Measurements from ENCODE around the gene ZSCAN5A.
A peak's percentile ranks its signal among the peaks of the same experiment; 100 is the strongest.
"Not testable (repeated sequence)": the region's sequence is repeated elsewhere in the genome, so short reads cannot be mapped to it uniquely, and the experiment has no call there.

The ZSCAN5A gene

DNA sequence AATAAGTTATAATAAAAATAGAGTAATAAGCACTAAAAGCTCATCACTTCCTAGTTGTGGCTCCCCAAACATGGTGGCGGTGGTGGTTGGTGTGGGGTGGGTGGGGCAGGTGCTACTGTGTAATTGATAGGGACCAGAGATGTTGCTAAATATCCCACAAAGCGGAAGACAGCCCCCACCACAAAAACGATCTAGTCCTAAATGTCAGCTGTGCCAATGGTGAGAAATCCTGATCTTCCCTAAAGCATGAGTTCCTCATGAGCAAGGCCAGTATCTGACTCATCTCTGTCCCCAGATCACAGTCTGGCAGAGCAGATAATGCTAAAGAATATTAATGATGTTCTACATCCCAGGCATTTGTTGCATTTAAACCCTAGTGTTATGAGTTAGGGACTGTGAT, 44.0 kb downstream of the ZSCAN5A start:
- DNase-seq = no peak

DNA sequence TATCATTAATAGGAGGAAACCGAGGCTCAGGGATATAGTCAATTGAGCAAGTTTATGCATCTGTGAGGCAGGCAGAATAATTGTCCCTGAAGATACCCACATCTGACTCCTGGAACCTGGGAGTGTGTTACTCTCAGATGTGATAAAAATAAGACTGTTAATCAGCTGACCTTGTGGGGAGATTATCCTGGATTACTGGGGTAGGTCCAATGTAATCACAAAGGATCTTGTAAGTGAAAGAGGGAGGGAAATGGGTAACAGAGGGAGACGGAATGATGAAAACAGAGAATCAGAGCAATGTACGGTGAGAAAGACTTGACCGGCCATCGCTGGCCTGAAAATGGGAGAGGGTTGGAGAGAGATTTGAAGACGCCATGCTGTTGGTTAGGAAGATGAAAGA, 45.3 kb downstream of the ZSCAN5A start:
- no peak for DNase-seq

DNA sequence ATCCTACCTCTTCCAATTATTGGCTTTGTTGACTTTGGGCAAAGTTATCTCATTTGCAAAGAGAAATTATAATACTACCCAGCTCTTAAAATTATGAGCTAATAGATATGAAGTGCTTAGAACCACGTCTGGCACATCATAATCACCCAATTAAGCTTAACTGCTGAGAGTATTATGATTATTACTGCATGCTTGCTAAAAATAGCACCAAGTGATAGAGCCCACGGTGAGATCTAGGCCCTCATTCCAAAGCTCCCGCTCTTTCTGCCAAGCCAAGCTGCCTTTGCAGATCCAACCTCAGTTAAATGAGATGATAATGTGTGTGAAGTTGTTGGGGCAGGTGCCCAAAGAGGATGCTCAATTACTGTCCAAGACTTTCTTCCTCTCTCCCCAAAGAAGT, 48.6 kb downstream of the ZSCAN5A start:
- no peak for DNase-seq

DNA sequence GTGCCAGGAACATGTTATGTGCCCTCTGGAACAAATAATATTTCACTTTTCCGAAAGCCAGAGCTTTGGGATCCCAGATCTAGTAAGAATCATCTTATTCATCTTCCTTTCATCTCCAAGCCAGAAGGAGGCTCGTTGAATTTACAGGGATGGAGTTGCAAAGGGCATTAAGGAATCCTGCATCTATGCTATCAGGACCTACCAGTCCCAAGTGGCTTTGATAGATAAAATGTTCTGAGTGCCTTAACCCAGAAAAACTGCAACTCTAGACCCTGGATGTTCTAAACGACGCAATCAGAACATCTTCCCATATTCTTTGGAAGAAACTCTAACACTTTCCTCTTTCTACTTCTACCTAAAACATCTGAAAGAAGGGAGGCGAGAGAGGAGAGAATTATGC, 51.3 kb downstream of the ZSCAN5A start:
- DNase-seq = no peak

DNA sequence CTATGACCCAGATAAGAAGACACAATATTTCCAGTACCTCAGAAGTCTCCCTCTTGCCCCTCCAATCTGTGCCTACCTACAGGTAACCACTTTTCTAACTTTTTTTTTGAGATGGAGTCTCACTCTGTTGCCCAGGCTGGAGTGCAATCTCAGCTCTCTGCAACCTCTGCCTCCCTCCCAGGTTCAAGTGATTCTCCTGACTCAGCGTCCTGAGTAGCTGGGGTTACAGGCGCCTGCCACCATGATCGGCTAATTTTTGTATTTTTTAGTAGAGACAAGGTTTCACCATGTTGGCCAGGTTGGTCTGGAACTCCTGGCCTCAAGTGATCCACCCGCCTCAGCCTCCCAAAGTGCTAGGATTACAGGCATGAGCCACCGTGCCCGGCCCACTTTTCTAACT, 52.7 kb downstream of the ZSCAN5A start:
- DNase-seq = not testable (repeated sequence)

DNA sequence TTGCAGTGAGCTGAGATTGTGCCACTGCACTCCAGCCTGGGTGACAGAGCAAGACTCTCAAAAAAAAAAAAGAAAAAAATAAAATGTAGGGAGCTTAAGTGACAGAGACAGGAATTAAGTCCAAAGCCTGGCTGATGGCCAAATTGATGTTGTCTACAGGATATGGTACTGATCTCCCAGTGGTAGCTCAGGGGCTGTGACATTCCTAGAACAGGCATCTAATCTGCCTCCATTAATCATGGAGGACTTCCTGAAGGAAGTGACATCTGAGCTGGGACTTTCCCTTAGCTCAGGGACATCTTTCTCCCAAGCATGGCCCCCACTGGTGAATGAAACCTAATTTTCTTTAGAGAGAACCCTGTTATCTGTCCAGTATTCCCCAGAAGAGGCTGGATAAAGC, 53.5 kb downstream of the ZSCAN5A start:
- no peak for DNase-seq

DNA sequence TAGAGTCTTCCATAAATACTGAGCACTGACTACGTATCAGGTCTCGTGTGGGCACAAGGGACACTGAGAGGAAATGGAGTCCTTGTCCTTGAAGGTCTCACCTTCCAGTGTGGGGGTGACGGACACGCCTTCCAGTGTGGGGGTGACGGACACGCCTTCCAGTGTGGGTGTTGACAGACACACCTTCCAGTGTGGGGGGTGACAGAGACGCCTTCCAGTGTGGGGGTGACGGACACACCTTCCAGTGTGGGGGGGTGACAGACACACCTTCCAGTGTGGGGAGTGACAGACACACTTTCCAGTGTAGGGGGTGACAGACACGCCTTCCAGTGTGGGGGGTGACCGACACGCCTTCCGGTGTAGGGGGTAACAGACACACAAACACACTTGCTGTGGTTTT, 56.4 kb downstream of the ZSCAN5A start:
- DNase-seq = no peak

DNA sequence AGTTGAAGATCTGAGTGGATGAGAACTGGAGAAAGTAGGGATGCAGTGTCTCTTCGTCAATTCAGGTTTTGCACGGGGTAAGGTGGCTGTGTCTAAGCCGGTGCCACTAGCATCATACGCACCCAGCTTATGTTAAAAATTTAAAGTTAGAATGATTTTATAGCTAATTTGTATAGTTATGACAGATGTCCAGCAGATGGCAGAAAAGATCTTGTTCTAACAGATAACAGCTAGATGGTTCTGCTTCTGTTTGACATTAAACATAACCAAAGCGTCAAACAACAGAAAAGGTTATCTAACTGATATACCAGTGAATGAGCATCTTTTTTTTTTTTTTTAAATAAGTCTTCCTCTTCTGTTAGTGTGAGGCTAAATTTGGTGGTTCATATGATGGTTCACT, 60.9 kb downstream of the ZSCAN5A start:
- peak; percentile 79 for DNase-seq

DNA sequence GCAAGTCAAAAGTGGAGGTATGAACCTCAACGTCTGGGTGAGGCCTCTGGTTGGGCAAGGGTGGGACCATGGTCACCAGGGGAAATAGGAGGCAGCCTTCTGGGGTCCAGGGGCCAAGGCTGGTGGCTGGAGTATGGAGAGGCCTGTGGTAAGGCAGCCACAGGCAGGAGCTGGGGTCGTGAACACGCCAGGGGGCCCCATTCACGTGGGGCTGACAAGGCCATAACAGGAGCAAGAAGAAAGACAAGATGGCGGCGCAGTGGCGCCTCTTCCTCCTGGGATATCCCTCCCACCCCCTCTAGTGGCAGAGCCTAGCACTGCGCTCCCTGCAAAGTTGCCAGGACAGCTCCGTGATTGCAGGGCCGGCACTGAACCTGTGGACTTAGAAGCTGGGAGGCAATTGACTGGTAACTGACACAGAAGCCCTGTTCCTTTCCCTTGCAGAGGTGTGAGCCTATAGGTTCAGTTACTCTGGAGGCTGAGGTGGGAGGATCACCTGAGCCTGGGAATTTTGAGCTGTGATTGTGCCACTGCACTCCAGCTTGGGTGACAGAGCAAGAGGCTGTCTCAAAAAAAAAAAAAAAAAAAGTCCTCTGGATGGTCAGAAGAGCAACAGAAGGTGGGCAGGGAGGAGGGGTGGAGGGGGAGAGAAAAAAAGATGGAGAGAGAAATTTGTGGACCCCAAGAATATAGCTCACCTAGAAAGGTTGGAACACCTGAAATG, 61.8 kb downstream of the ZSCAN5A start:
- peak; percentile 91 for DNase-seq

DNA sequence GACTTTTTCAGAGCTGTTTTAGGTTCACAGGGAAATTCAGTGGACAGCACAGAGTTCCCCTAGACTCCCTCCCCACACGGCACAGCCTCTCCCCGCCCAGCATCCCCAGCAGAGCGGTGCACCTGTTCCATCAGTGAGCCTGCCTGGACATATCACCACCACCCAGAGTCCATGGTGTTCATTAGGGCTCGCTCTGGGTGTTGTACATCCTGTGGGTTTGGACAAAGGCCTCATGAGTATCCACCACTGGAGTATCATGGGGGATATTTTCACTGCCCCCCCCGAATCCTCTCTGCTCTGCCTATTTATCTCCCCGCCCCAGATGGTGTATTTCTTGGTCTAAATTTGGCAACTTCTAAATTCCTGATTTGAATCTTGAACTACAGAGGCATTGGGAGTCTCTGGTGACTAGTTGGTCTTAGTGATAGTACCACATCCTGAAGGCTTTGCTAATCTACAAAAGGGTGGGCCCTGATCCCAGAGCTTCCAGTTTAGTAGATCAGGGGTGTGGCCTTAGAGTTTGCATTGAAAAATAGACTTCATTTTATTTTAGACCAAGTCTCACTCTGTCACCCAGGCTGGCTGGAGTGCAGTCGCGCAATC, 65.8 kb downstream of the ZSCAN5A start:
- not testable (repeated sequence) for DNase-seq

DNA sequence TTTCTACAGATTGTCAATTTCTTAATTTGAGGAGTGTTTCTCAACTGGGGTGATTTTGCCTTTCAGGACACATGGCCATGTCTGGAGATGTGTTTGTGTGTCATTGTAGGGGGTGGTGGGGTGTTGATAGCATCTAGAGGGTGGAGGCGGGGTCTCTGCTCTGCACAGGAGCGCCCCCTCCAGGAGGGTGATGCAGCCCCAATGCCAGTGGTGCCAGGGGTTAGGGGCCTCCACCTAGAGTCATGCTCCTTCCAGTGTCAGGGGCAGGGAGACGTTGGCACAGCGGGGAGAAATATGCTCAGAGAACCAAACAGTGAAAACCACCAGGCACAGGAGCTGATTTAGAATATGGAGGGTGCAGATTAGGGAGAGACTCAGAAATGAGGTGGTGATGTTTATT, 68.9 kb downstream of the ZSCAN5A start:
- DNase-seq = not testable (repeated sequence)

DNA sequence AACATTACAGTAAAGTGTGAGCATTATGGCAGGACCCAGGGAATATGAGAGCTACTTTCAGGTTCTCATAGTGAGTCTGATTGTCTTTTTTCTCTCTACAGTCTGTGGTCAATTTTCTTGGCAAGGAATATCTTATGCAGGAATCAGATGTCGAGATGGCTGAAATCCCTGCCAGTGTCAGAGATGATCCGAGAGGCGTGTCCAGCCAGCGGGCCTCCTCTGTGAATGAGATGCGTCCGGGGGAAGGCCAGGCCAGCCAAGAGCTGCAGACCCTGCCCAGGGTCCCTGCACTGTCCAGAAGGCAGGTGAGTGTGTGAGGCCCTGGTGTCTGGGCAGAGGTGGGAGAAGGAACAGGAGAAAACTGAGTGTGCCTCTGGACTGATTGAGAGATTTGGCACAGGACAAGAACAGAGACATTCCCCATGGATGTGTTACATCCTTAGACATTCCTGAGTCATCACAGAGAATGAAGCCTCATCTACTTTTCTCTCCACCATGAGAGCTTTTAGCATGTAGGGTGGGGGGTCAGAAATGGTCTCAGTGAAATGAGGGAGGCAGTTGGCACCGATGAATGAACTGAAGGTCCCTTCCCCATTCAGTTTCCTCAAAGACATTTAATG, 69.4 kb downstream of the ZSCAN5A start:
- no peak for DNase-seq

DNA sequence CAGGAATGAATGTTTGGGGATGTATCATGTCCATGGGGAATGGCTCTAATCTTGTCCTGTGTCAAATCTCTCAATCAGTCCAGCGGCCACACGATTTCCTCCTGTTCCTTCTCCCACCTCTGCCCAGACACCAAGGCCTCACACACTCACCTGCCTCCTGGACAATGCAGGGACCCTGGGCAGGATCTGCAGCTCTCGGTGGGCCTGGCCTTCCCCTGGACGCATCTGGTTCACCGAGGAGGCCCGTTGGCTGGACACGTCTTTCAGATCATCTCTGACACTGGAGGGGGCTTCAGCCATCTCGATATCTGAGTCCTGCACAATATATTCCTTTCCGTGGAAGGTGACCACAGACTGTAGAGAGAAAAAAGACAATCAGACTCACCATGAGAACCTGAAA, 91.2 kb downstream of the ZSCAN5A start:
- DNase-seq = no peak

DNA sequence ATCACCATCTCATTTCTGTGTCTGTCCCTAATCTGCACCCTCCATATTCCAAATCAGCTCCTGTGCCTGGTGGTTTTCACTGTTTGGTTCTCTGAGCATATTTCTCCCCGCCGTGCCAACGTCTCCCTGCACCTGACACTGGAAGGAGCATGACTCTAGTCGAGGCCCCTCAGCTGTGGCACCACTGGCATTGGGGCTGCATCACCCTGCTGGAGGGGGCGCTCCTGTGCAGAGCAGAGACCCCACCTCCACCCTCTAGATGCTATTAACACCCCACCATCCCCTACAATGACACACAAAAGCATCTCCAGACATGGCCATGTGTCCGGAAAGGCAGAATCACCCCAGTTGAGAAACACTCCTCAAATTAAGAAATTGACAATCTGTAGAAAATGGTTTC, 91.7 kb downstream of the ZSCAN5A start:
- no peak for DNase-seq

DNA sequence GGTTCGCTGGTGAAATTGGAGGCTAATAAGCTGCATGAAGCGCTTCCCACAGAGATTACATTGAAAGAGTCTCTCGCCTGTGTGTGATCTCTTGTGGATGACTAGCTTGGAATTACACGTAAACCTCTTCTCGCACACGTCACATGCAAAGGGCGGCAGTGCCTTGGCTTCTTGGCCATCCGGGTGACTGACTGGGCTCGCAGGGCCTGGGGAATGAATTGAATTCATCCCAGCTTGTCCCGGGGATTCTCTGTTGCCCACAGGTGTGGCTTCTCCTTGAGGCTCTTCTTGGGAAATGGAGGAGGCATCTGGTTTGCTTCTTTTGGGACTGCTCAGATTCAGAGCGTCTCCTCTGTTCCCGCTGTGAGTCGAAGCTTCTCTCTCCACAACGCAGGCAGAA, 92.8 kb downstream of the ZSCAN5A start:
- DNase-seq = no peak

DNA sequence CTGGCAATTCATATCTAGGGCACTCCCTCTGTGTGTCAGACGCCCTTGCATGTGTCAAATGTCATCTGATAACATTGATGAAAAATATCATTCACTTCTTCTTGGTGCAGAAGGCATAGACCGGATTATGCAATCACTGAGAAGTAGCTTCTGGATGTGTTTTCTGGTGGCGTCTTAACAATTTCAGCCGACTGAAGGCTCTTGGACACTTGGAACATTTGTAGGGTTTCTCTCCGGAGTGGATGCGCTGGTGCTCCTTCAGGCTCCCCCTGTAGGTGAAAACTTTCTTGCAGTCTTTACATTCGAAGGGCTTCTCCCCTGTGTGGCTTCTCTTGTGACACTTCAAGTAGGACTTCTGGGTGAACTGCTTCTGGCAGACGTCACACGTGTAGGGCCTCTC, 93.2 kb downstream of the ZSCAN5A start:
- peak; percentile 18 for DNase-seq

DNA sequence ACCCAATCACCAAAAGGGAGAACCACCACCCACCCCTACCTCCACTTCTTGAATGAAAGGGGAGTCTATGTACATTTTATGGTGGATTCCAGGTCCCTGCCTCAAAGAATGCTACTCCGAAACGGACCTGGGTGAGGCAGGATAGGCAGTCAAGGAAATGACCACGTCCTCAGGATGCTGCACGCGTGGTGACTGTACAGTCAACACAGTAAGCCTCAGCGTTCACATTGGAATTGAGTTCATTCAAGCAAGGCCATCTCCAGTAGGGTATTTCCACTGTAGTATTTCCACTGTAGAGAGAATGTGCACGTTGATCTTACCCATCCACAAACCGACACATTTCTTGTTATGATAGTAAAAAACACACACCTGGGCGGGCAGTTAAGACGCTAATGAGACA, 95.7 kb downstream of the ZSCAN5A start:
- DNase-seq = no peak

DNA sequence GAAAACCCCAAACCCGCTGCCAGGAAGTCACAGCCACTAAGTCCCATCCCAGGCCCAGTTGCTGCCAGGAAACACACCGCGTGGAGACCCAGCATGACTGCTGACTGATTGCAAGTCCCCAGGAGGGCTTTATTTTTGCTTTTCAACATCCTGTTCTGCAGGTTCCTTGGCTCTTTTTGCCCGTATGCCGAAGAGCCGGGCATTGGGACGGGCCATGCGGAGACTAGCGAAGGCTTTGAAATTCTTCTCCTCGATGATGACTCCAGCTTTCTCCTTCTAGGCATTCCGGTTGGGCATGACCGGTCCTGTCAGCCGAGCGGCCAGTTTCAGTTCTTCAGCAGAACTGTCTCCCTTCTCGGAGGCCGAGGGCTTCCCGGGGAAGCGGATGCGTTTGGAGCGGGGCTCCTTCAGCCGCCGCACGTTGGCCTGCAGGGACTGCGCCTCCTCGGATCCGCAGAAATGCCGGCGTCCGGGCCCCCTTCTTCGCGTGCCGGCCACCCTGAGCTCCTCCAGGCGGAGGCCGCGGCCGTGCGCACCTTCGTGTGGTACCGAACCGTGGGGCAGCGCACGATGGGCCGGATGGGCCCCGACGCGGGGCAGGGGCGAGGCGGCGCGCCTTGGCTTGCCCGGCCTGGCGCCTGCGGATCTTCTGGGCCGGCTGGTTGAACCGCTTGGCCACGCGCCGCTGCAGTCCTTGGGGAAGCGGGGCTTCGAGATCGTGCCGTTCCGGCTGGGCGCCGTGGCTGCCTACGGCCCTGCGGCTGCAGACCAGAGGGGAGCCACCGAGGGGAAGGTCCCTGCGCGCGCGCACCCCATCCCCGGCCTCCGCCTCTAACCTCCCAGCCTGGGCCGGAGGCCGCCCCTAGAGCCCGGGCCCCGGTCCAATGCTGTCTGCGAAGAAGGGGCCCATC, 97.3 kb downstream of the ZSCAN5A start:
- peak; percentile 72 for DNase-seq

DNA sequence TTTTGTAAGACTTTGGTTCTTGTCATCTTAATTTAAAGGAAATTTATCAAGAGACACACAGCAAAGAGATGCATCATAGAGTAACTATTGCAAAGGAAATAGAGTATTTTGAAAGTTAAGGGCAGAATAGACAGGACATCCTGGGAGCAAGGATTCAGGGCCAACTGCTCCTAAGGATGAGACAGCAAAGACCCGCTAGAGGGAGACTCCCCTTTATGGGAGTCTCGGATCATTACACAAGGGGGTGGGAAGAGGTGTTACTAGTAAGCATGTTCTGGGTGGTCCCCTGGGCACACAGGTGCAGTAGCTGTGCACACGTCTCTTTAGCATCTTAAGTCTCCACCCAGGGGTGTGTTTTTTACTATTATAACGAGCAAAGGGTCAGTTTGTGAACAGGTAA, 102.9 kb downstream of the ZSCAN5A start:
- DNase-seq = no peak

DNA sequence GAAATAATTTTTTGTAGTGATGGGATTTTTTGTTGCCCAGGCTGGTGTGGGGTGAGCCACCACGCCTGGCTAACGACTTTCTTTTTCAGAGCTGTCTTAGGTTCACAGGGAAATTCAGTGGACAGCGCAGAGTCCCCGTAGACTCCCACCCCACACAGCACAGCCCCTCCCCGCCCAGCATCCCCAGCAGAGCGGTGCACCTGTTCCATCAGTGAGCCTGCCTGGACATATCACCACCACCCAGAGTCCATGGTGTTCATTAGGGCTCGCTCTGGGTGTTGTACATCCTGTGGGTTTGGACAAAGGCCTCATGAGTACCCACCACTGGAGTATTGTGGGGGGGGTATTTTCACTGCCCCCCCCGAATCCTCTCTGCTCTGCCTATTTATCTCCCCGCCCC, 104.6 kb downstream of the ZSCAN5A start:
- DNase-seq = not testable (repeated sequence)

DNA sequence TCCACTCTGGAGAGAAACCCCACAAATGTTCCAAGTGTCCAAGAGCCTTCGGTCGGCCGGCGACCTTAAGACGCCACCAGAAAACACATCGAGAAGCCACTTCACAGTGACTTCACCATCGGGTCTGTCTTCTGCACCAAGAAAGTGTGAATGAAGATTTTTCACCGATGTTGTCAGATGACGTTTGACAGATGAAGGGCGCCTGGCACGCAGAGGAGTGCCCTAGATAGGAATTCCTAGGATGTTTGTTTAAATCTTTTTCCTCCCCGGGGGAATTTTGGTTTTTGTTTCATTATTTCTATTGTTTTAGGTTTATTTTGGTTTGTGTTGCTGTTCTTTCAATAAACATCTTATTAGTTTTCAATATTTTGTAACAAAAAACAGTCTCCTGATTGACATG, 105.5 kb downstream of the ZSCAN5A start:
- DNase-seq = no peak

DNA sequence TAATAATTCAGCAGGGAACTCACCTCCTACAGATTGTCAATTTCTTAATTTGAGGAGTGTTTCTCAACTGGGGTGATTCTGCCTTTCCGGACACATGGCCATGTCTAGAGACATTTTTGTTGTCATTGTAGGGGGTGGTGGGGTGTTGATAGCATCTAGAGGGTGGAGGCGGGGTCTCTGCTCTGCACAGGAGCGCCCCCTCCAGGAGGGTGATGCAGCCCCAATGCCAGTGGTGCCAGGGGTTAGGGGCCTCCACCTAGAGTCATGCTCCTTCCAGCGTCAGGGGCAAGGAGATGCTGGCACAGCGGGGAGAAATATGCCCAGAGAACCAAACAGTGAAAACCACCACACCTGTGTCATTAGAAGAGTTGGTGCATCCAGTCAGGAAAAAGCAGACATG, 107.1 kb downstream of the ZSCAN5A start:
- not testable (repeated sequence) for DNase-seq

DNA sequence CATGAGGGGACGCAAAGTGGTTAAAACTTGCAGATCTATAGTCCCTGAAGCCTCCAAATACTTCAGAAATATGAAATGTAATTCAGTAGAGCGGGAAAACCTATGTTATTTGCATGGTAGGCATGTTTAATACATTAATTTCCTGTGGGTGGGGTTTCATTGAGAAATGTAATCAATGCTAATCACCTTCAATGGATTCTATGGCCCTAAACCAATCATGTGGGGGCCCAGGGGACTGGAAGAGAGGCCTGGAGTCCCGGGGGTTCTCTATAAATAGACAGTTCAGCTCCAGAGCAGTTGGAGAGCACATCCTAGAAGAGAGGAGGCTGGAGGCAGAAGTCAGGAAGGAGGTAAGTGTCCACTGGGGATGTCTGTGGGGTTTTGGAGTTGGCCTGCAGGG, 112.7 kb downstream of the ZSCAN5A start, which contains the start of gene ZSCAN5C:
ZSCAN5C (plus strand) TSS at position 301 of the 400 bp plus-strand sequence. CDS start 3,641 bp downstream, outside the sequence.
- no peak for DNase-seq

All from NCI-H146 (cell line).